Sigmoid colon (tissue), 7 donors: Measurements from ENCODE around the gene TRPV3. TPM values are rescaled to one million over a fixed set of nuclear protein-coding genes. Genes with fewer than 3 reads are reported as not detected.

Source experiments
- DNase-seq: peaks from one replicate; pipeline ENCODE4 v3.0.0-alpha.2; 2019
- H3K27ac ChIP-seq, 4 donors: fragments of 200-600 bp; sonication (generic); one replicate each; pipeline ENCODE4 v1.5.1; 2016 to 2019; ENCODE audit warnings: mild to moderate bottlenecking in 1 of 4
- H3K27me3 ChIP-seq, 3 donors: fragments of 200-600 bp; sonication (generic); one replicate each; pipeline ENCODE4 v1.5.1; 2019; ENCODE audit warnings: mild to moderate bottlenecking in 1 of 3
- H3K36me3 ChIP-seq, 4 donors: fragments of 200-600 bp; sonication (generic); one replicate each; pipeline ENCODE4 v1.5.1; 2016 to 2019
- H3K4me1 ChIP-seq, 4 donors: fragments of 200-600 bp; sonication (generic); one replicate each; pipeline ENCODE4 v1.5.1; 2017 to 2019
- H3K4me3 ChIP-seq, 4 donors: fragments of 200-600 bp; sonication (generic); one replicate each; pipeline ENCODE4 v1.5.1; 2017 to 2019; ENCODE audit warnings: mild to moderate bottlenecking in 2 of 4, moderate library complexity in 1 of 4
- H3K9me3 ChIP-seq, 4 donors: fragments of 200-600 bp in 3 of 4; sonication (generic) in 3 of 4; one replicate each; pipeline versions ENCODE4 v1.5.1 to v1.6.1; 2013 to 2019
- CTCF ChIP-seq, 4 experiments: fragments of 450-650 bp in 3 of 4; fragments of 200-600 bp in 1 of 4; IDR thresholded peaks; one replicate each; pipeline ENCODE4 v1.5.1; 2016 to 2019; ENCODE audit warnings: antibody characterized with exemption in 4 of 4, mild to moderate bottlenecking in 3 of 4, moderate library complexity in 2 of 4
- EP300 ChIP-seq, 4 donors: sonication (generic); formaldehyde crosslinking; IDR thresholded peaks; one replicate each; pipeline ENCODE4 v1.6.1; 2017; ENCODE audit warnings: antibody characterized with exemption in 4 of 4
- POLR2A ChIP-seq, 2 donors: fragments of 450-650 bp; IDR thresholded peaks; one replicate each; pipeline ENCODE4 v1.6.1; 2016; ENCODE audit warnings: antibody characterized with exemption in 2 of 2, mild to moderate bottlenecking in 2 of 2, moderate library complexity in 2 of 2
- POLR2AphosphoS5 ChIP-seq, 4 donors: sonication (generic); formaldehyde crosslinking; IDR thresholded peaks; one replicate each; pipeline ENCODE4 v1.6.1; 2017; ENCODE audit warnings: antibody characterized with exemption in 4 of 4
- WGBS, 2 donors: extraction: QIAGEN DNeasy Blood & Tissue Kit; methylation state at CpG; one replicate each; pipeline ENCODE4 v1.1.7; 2013; 5-methylcytosine and 5-hydroxymethylcytosine counted together
- intact Hi-C: fragments of 100-400 bp; cut with DNase I; formaldehyde crosslinking; loops from one replicate; pipeline ENCODE4 v1.15.1; 2023
- polyA plus RNA-seq, 3 donors: library from polyadenylated mRNA; stranded (reverse); fragments of 200-250 nt; gene quantifications; one replicate each; pipeline ENCODE4 v1.2.3, GENCODE V29; 2013
- total RNA-seq, 4 donors: library from RNA; depleted of rRNA; stranded (reverse); fragments of >200 nt; gene quantifications; one replicate each; pipeline ENCODE4 v1.1.0, GENCODE V29; 2016
- donor health status: healthy with polysubstance abuse.
- donor health status: Bipolar disorder and iron deficiency.
- donor health status: healthy.

The TRPV3 gene
- total and polyA plus RNA-seq, 7 donors, result 0.14 to 3.3 (median 1.8) TPM

GRCh38 chr17:3513305-3514035 is 44.1 kb downstream of the TRPV3 start:
- Histone ChIP-seq H3K9me3 (no peaks in the 10 kb centered on the region), H3K27me3 (no peaks in the 10 kb centered on the region), H3K27ac (peak overlapping the region; percentile 51 to 81 (median 69)), H3K36me3 (no peaks in the 10 kb centered on the region), H3K4me1 (peaks cover 0 to 10% (median 4%) of the 10 kb centered on the region in 4 donors), H3K4me3 (peak overlapping the region in 1 of 4 donors; percentile 1)
- intact Hi-C loops, result no loop called here
- DNase-seq, result peak; percentile 57
- 89 to 91% methylated on average over 23 of the region's 23 CpGs for WGBS, 2 donors
- TF ChIP-seq EP300 (IDR thresholded peaks at IDR 0.05) (no peak), POLR2AphosphoS5 (IDR thresholded peaks at IDR 0.05) (no peak), POLR2A (IDR thresholded peaks at IDR 0.05) (no peak), CTCF (IDR thresholded peaks at IDR 0.05) (no peak)

- TF ChIP-seq POLR2A (IDR thresholded peaks at IDR 0.05) (no peak), POLR2AphosphoS5 (IDR thresholded peaks at IDR 0.05) (peak in 2 of 4 donors; percentile 52 to 56)
- peak; percentile 88 for DNase-seq
- H3K27me3 ChIP-seq, result no peaks in the 10 kb centered on the region
- H3K36me3 ChIP-seq, result no peaks in the 10 kb centered on the region
- no peaks in the 10 kb centered on the region for H3K9me3 ChIP-seq
- WGBS, 2 donors, result 67 to 71% methylated on average over 20 of the region's 20 CpGs
- intact Hi-C loops, result no loop called here
- H3K4me1 ChIP-seq, result peaks cover 0 to 10% (median 4%) of the 10 kb centered on the region in 4 donors
- peak overlapping the region; percentile 51 to 81 (median 69) for H3K27ac ChIP-seq
- peak overlapping the region in 1 of 4 donors; percentile 1 for H3K4me3 ChIP-seq
Observed at GRCh38 chr17:3512505-3513171, 45.0 kb downstream of the TRPV3 start.

GRCh38 chr17:3511852-3512504 is 45.6 kb downstream of the TRPV3 start:
- H3K4me3 ChIP-seq, result no peak overlapping the region
- WGBS, 2 donors, result 78 to 79% methylated on average over 8 of the region's 8 CpGs
- H3K9me3 ChIP-seq, result no peaks in the 10 kb centered on the region
- peak overlapping the region; percentile 51 to 81 (median 69) for H3K27ac ChIP-seq
- H3K36me3 ChIP-seq, result no peaks in the 10 kb centered on the region
- no peaks in the 10 kb centered on the region for H3K27me3 ChIP-seq
- no peak for TF ChIP-seq POLR2AphosphoS5 (IDR thresholded peaks at IDR 0.05)
- intact Hi-C loops, result no loop called here
- peaks cover 0 to 10% (median 4%) of the 10 kb centered on the region in 4 donors for H3K4me1 ChIP-seq
- peak; percentile 45 for DNase-seq

- 67 to 68% methylated on average over 7 of the region's 7 CpGs for WGBS, 2 donors
- Histone ChIP-seq H3K27me3 (no peaks in the 10 kb centered on the region), H3K4me3 (no peak overlapping the region), H3K36me3 (no peaks in the 10 kb centered on the region), H3K27ac (no peak overlapping the region), H3K9me3 (no peaks in the 10 kb centered on the region), H3K4me1 (peaks cover 0 to 10% (median 4%) of the 10 kb centered on the region in 4 donors)
- intact Hi-C loops, result no loop called here
- no peak for DNase-seq
- TF ChIP-seq CTCF (IDR thresholded peaks at IDR 0.05), result no peak
Observed at GRCh38 chr17:3510090-3510489, 47.5 kb downstream of the TRPV3 start.

DNA sequence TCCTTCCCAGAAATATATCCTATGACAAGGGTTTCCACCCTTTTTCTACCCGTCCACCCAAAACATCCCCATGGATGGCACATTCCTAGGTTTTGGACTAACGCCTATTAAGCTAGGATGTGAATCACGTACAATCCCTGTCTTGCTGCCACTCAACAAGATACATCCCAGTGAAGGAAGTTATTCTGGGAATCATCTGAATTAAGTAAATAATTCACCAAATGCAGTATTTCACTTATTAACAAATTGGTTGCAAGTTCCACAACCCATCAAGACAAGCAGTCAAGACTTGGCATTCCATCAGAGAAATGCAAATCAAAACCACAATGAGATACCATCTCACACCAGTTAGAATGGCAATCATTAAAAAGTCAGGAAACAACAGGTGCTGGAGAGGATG is 49.7 kb downstream of the TRPV3 start:
- DNase-seq, result no peak
- no peaks in the 10 kb centered on the region for H3K27me3 ChIP-seq
- TF ChIP-seq POLR2A (IDR thresholded peaks at IDR 0.05) (no peak), CTCF (IDR thresholded peaks at IDR 0.05) (no peak), POLR2AphosphoS5 (IDR thresholded peaks at IDR 0.05) (no peak), EP300 (IDR thresholded peaks at IDR 0.05) (no peak)
- no peak overlapping the region for H3K27ac ChIP-seq
- no peaks in the 10 kb centered on the region for H3K4me1 ChIP-seq
- intact Hi-C loops, result no loop called here
- no peaks in the 10 kb centered on the region for H3K9me3 ChIP-seq
- no peak overlapping the region for H3K4me3 ChIP-seq
- H3K36me3 ChIP-seq, result no peaks in the 10 kb centered on the region
- 87 to 91% methylated on average over 3 of the region's 3 CpGs for WGBS, 2 donors
